OCI-LY1 (cell line): Measurements from ENCODE around the gene HYPK.

Experiments used
- EZH2 ChIP-seq: fragments of 200-600 bp; sonication (generic), shearing (Covaris generic); IDR thresholded peaks from 2 replicates; pipeline ENCODE4 v1.8.0; 2017; ENCODE audit warnings: borderline replicate concordance, mixed run types, mild to moderate bottlenecking, antibody characterized with exemption, low read length, moderate library complexity, mixed read lengths
- TF ChIP-seq, protein P1 (sequence below): fragments of 200-600 bp; sonication (generic), shearing (Covaris generic); IDR thresholded peaks from 2 replicates; pipeline ENCODE4 v1.5.1; 2017; ENCODE audit warnings: mild to moderate bottlenecking, antibody characterized with exemption, low read length, moderate library complexity, mixed read lengths

DNA sequence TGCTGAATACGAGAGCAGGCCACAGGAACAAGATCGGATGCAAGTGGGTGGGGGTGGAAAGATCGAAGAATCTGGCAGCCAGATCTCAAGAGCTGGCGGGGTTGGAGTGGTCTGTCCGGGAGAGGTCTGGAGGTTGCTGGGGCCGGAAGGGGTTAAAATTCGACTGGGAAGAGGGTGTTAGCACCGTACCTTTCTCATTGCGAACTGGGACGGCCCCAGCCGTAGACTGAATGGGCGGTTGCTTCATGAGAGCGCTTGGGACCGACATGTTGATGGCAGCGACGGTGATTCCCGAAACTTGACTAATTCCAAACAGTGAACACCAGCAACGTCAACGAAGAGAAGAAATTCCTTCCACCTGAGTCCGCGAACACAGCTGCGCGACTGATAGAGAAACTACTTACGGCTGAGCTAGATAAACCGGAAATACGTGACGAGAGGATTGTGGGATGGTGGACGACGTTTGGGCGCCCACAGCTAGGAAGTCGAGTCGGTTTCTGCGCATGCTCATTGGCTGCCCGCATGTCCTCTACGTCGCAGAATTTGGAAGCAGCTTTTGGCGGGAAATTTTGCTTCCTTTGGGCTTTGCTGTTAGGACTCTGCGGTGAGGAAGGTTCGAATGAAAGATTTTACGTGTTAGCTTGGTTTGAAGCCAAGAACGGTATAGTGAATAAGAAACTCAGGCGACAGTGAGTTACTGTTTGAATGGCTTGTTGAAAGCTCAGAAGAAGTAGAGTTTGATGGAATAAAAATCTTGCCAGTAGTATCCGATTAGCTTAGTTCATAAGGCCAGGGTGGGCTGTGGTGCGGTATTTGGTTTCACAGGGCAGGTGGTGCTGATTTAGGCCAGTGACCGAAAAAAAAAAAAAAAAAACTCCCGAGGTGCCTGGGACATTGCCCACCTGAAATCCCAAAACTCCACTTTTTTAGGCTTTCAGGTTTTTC lies 24.2 kb downstream of the HYPK start, which contains the start of gene MFAP1:
- TF ChIP-seq, protein P1, sequence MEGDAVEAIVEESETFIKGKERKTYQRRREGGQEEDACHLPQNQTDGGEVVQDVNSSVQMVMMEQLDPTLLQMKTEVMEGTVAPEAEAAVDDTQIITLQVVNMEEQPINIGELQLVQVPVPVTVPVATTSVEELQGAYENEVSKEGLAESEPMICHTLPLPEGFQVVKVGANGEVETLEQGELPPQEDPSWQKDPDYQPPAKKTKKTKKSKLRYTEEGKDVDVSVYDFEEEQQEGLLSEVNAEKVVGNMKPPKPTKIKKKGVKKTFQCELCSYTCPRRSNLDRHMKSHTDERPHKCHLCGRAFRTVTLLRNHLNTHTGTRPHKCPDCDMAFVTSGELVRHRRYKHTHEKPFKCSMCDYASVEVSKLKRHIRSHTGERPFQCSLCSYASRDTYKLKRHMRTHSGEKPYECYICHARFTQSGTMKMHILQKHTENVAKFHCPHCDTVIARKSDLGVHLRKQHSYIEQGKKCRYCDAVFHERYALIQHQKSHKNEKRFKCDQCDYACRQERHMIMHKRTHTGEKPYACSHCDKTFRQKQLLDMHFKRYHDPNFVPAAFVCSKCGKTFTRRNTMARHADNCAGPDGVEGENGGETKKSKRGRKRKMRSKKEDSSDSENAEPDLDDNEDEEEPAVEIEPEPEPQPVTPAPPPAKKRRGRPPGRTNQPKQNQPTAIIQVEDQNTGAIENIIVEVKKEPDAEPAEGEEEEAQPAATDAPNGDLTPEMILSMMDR = no peak
- TF ChIP-seq EZH2 = no peak
